GM08714 (cell line): ENCODE data around the gene NPM3.

Experiments
- H3K4me3 ChIP-seq: fragments of 200-500 bp; sonication (Bioruptor generic); 2 replicates; pipeline ENCODE4 v1.5.1; 2014; ENCODE audit warnings: mild to moderate bottlenecking, low read length, inconsistent platforms
- ZNF274 ChIP-seq: IDR thresholded peaks from 2 replicates; pipeline ENCODE4 v1.6.1; 2012; ENCODE audit warnings: mild to moderate bottlenecking, low read depth, low read length

The NPM3 gene

DNA sequence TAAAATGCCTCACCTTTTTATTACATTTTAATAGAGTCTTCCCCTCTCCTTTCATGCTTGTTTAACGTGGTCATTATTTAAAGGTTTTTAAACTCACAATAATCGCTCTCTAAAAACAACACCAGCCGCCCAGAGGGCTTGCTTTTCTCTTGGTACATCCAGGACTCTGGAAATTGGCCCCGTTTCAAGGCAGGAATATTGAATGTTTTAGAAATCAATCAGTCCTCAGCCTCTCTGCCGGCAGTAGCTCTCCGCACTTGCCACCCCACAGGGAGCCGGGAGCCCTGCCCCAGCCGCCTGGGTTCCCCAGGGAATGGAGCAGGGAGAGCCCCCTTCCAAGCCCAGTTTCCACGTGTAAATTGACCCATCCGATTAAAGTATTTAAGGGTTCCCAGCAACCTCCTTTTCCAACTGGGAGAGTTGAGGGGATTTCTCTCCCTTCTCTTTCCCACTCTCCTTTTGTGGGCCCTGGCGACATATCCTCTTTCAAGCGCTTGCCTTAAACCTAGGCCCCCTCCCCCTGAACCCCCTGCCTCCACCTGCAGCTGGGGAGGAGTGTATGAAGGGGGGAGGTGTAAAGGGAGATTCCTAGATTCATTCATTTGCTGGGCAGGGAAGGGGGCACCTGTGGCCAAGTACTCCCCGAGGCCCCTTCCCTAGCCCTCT, 9.2 kb downstream of the NPM3 start:
- no peak for TF ChIP-seq ZNF274
- no peak overlapping the region for H3K4me3 ChIP-seq

DNA sequence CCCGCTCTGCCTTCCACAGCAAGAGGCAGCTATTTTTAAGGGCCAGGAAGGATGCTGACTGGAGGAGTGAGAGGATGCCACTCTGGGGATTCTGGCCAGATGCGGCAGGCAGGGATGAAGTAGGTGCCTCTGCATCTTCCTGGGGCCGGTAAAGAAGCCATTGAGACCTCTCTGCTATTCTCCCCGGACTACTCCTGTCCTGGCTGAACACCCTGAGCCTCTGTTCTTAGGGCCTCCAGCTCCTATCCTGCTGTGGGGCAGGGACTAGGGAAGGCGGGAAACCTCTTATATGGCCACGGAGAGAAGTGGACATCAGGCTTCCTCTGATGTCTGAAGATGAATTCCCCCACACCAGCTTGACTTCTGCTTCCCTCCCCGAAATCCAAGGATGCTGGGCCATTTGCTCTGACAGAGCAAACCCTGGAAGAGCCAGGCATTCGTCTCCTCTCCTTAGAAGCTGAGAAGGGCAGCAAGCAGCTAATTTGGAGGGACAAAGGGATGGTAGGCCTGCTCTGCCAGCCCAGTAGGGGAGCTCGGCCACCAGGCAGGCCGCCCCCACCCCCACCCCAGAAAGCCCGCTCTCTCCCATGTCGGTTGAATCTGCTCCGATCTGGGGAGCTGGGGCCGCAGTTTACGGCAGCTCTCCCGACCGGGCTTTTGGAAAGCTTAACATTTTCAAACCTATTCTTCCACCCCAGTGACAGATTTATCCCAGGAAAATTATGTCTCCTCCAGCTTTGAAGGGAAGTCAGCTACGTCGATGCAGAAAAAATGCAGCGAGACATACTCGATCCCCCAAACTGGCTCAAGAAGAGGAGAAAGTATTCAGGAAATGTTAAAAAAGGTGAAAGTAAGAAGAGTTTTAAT, 10.1 kb downstream of the NPM3 start:
- no peak overlapping the region for H3K4me3 ChIP-seq
- no peak for TF ChIP-seq ZNF274

DNA sequence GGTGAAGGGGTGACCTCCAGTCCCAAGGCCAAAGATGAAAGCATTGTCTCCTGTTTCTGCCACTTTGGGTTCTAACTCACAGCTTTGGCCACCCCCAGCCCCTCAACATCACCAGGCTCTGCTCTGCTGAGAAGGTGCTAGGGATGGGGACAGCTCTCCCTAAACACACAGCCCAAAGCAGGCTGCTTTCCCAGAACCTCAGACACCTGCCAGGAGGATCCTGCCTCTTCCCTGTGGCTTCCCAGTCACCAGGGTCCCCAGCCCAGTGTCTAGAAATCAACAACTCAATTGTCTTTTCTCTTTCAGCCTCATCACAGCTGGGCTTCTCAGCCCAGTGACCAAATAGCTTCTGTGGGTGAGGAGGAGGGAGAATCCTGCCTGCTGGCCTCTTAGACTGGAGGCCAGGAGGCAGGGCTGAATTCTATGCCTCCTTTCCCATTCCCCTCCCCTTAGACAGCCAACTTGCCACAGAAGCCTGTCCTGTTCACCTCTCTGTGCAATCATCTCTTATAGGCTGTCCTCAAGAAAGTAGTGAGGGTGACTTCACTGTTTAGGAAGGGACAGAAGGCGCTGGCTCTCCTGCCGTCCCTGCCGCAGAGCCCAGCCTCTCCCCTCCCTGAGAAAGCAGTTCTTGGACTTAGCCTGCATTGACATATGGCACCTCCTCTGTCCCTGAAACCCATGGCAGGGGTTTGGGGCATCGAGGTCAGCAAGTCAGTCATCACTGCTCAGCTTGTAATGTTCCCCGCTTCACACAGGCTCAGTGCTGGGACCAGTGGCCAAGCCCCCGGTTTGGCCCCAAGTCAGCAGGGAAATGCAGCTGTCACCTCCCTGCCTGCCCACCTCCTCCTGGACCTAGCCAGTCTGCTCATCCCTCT, 11.0 kb downstream of the NPM3 start:
- no peak for TF ChIP-seq ZNF274
- no peak overlapping the region for H3K4me3 ChIP-seq

DNA sequence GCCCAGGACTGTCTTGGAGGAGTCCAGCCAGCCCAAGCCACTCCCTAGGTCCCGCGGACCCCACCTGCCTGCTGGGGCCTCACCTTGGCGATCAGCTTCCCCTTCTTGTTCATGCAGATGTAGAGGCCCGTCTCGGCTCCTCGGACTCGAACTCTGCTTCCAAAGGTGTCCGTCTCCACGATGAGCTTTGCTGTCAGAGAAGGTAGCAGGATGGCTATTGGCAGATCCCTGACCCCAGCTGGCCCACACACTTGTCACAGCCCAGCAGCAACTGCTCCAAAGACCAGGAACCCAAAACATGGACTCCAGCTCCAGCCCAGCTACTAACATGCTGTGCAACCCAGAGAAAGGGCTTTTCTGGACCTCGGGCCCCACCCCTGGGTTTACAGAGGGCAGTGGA, 11.9 kb downstream of the NPM3 start:
- no peak overlapping the region for H3K4me3 ChIP-seq
- no peak for TF ChIP-seq ZNF274

DNA sequence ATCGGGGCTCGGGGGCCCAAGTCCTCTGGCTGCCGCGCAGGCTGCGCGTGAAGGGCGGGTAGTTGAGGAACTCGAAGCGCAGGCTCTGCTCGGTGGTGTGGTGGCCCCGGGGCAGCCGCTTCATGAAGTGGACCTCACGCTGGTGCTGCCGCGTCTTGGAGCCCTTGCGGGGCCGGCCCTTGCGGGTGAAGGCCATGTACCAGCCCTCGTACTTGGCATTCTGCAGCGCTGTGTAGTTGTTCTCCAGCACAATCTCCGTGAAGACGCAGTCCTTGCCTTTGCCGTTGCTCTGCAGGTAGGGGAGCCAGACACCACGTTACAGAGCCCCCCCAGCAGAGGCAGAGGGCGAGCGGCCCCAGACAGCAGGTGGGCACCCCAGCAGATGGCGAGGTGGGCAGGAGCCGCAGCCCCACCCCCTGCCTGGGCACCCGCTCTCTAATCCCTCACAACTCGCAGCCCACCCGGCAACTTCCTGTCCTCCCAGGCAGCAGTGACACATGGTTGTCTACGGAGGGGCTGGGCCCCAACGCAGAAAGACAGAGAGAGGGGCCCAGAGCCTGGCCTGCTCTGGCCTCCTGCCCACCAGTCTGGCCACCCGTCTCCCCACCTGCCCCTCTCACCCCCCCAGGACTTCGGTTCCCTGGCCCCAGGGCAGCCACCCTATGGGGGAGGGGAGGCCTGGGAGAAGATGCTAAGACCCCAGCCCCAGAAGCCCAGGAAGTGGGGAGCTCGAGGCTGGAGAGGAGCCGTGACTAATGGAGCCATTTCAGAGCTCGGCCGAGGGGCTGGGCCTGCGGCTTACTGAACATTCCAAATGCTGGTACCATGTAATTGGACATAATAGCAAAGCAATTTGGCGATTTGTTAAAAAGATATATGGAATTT, 12.7 kb downstream of the NPM3 start:
- no peak for TF ChIP-seq ZNF274
- no peak overlapping the region for H3K4me3 ChIP-seq

DNA sequence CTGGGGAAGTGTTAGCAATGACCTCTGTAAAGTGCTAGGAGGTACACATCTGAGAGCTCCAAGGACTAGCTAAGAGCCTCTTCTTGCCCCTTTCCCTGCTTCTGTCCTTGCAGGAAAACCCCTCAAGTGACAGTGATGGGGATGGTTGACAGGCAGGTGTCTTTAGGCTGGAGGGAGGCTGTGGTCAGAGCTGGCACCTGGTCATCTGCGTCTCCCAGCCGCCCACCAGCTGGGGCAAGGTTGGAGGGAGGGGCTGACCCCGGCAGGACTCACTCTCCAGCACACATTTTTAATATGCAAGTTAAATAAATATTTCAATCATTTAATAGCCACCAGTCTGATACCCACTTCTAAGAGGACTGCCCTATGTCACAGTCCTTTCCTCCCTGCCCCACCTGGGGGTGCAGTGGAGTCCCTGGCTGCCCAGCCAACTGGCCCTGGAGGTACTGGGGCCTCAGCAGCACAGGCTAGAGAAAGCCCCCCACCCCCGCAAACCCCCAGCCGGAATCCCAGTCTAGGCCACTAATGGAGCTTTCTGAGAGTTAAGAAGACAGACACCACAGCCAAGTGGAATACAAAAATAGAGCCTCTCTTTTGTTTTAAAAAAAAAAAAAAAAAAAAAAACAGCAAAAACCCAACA, 13.6 kb downstream of the NPM3 start:
- no peak for TF ChIP-seq ZNF274
- H3K4me3 ChIP-seq = no peak overlapping the region

DNA sequence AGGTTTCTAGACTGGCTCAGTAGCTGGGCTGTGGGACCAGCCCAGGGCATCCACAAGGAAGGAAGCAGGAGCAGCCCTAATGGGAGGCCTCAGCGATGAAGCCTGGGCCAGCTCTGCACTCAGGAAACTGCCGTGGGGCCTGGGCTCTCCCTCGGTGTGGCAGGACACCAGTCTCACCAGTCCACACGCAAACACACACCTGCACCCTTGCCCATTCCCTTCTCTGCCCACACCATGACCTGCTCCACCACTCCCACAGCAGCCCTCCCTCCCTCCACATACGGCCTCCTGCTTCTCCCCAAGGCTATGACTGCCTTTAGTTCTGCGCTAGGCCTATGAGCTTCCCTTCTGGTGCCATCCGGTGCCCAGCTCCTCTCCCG, 14.5 kb downstream of the NPM3 start:
- no peak overlapping the region for H3K4me3 ChIP-seq
- no peak for TF ChIP-seq ZNF274

DNA sequence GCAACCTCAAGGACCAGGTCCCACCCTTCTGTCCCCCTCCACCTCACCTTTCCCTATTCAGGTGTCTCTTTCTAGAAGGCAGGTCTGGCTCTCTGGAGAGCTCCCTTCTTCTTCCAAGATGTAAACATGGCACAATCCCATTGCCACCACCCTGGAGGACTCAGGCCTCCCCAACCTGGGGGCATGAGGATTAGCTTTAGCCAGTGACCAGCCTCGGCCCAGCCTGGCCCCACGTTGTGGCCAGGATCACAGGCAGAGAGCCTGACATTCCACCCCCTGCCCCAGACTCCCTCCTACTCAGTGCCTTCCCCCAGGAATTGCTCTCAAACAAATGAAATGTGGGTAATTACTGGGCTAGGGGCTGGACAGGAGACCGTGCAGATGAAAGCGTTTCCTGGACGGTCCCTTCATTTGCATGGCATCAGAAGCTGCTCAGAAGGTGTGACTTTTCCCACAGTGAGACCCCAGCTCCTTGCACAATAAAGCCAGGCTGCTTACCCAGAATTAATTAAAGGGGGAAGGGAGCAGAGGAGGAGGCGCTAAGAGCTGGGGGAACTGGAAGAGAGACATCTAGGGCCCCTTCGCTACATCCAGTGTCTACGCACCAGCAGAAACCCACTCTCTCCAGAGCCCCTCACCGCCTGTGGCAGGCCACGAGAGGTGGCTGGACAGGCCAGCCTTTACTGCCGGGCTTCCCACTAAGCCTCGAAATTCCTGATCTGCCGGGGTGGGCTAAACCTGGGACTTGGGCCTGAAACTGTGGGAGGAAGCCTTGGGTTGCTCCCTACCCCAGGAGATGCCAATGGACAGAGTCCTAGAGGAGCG, 15.1 kb downstream of the NPM3 start:
- TF ChIP-seq ZNF274 = no peak
- H3K4me3 ChIP-seq = no peak overlapping the region

DNA sequence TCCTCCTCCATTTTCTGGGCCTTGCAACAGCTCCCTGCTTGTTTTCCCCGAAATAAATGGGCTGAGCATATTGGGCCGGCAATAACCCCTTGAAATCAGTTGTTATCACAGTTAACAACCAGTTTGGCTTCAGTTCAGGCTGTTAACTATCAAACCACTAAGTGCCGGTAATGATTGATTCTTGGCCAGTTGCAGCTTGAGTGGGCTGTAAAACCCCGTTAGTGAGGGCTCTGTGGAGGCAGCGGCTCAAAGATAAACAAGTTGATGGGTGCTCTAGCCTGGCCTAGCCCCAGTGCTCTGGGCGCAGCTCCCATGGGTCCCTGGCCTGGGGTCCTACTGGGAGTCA, 15.7 kb downstream of the NPM3 start:
- no peak for TF ChIP-seq ZNF274
- H3K4me3 ChIP-seq = no peak overlapping the region

DNA sequence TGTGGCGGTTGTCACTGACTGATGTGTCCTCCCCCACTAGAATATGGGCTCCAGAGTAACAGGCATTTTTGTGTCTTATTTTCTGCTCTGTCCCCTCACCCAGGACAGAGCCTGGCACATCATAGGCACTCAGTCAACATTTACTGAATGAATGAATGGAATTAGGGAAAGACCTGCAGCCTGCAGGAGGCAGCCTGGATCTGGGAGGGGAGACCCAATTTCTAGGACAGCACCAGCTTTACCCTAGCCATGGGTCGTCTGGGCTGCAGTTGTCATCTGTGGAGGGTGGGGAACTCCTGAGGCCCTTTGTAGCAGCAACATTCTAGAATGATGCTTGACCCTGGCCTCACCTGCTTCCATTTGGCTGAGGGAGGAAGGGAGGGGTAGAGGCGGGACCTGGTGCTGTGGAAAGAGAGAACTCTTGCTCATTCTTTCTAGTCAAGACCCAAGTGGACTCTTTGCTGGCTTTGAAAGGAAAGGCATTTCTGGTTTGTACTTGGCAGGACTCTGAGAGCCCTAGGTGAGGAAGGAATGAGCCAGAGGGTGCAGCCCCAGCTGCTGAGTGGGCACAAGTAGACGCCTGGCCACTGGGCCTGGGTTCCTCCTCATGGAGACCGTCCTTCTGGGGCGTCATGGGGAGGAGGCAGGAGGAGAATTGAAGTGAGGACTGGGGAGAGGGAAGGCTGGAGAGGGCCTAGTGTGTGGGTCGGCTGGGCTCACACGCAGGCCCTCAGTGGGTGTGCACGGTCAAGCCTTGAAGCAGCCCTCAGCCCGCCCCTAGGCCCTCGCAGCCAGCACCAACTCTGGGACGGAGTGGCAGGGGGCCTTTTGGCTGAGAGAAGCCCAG, 16.3 kb downstream of the NPM3 start:
- TF ChIP-seq ZNF274 = no peak
- H3K4me3 ChIP-seq = no peak overlapping the region

DNA sequence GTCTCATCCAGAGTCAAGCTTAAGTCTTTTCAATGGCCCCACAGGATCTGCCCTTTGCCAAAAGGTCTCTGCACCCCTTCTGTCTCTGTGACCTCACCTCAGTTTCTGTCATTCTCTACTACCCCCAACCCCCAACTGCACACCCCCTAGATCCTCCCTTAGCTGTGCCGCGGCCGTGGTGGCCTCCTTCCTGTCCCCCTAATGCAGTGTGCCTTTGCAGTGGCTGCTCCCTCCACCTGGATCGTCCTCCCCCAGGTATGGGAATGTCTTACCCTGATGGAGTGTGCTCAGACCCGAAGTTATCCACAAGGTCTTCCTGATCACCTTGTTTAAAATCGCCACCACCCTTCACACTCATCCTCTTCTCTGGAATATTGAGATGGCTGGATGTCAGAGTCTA, 16.9 kb downstream of the NPM3 start:
- TF ChIP-seq ZNF274 = no peak
- H3K4me3 ChIP-seq = no peak overlapping the region
